Panc1 (cell line): ENCODE measurements around the gene RGS6. TPM values are rescaled to one million over a fixed set of nuclear protein-coding genes. Genes with fewer than 3 reads are reported as not detected.

ENCODE experiments used
- ATAC-seq: fragments of 200-7000 bp; cut with Tn5 transposase; 2 replicates; pipeline ENCODE4 v1.9.1; 2020; ENCODE audit warnings: mild to moderate bottlenecking, moderate library complexity
- BruUV-seq: library from RNA; stranded (reverse); fragments of 400-500 nt; replicated peaks from 2 replicates; lab custom pipeline; 2021; lab: Mats Ljungman, UMichigan
- CTCF ChIA-PET: fragments of 300-600 bp; sonication (Branson Sonifier 250); formaldehyde crosslinking; loops from one replicate; lab custom pipeline; 2022; ENCODE audit warnings: antibody characterized with exemption; lab: Charles Lee
- POLR2A ChIA-PET: fragments of 300-600 bp; sonication (Branson Sonifier 250); formaldehyde crosslinking; loops from one replicate; lab custom pipeline; 2022; ENCODE audit warnings: antibody characterized with exemption; lab: Charles Lee
- DNase-seq: peaks from one replicate; pipeline ENCODE4 v3.0.0-alpha.2; 2010; ENCODE audit warnings: low read depth, low spot score
- H3K27ac ChIP-seq: 2 replicates; pipeline ENCODE4 v1.5.1; 2011; ENCODE audit warnings: mild to moderate bottlenecking, low read length, inconsistent platforms
- H3K27me3 ChIP-seq: fragments of 200-500 bp; sonication (Bioruptor generic); 2 replicates; pipeline ENCODE4 v1.6.0; 2014; ENCODE audit warnings: low read length, inconsistent platforms; ENCODE audit not compliant: control insufficient read depth, insufficient read depth
- H3K36me3 ChIP-seq: fragments of 200-500 bp; sonication (Bioruptor generic); 2 replicates; pipeline ENCODE4 v1.5.1; 2014; ENCODE audit warnings: inconsistent platforms, mild to moderate bottlenecking, low read length, moderate library complexity; ENCODE audit not compliant: control insufficient read depth, insufficient read depth
- H3K4me1 ChIP-seq: 2 replicates; pipeline ENCODE4 v1.5.1; 2011; ENCODE audit warnings: inconsistent platforms, mild to moderate bottlenecking, low read length, moderate library complexity; ENCODE audit not compliant: control insufficient read depth, insufficient read depth
- H3K4me3 ChIP-seq, 2 experiments: 2 replicates each; pipeline ENCODE4 v1.5.1; 2011 to 2012; ENCODE audit warnings: low read depth in 2 of 2, low read length in 2 of 2, mild to moderate bottlenecking in 2 of 2, inconsistent platforms in 1 of 2, moderate library complexity in 1 of 2
- H3K9me3 ChIP-seq: fragments of 200-500 bp; sonication (Bioruptor generic); 2 replicates; pipeline ENCODE4 v1.5.1; 2014; ENCODE audit warnings: low read depth, mild to moderate bottlenecking, inconsistent platforms, low read length, moderate library complexity; ENCODE audit not compliant: control insufficient read depth, insufficient read depth
- CTCF ChIP-seq: fragments of 450-650 bp; IDR thresholded peaks from 2 replicates; pipeline ENCODE4 v1.5.1; 2017; ENCODE audit warnings: mild to moderate bottlenecking
- POLR2AphosphoS5 ChIP-seq: IDR thresholded peaks from 2 replicates; pipeline ENCODE4 v1.6.1; 2012; ENCODE audit warnings: mild to moderate bottlenecking, low read depth, low read length, moderate library complexity
- REST ChIP-seq, 2 experiments: IDR thresholded peaks; 2 replicates each; pipeline ENCODE4 v1.6.1; 2011 to 2012; ENCODE audit warnings: low read depth in 2 of 2, control low read depth in 1 of 2, low read length in 1 of 2, mild to moderate bottlenecking in 1 of 2, moderate library complexity in 1 of 2; ENCODE audit not compliant: insufficient read depth in 1 of 2
- SIN3A ChIP-seq: IDR thresholded peaks from 2 replicates; pipeline ENCODE4 v1.6.1; 2012; ENCODE audit warnings: low read depth, mild to moderate bottlenecking, low read length, moderate library complexity, borderline replicate concordance; ENCODE audit not compliant: insufficient read depth
- TCF7L2 ChIP-seq: IDR thresholded peaks from 2 replicates; pipeline ENCODE4 v1.6.1; 2011; ENCODE audit warnings: mild to moderate bottlenecking, low read depth, low read length, inconsistent platforms
- in situ Hi-C: cut with HindIII; loops from 2 replicates; pipeline ENCODE4 v1.10.0; 2016; ENCODE audit warnings: low sequenced_read_pairs, low pct_unique_long_range_greater_than_20kb
- intact Hi-C: fragments of 100-400 bp; cut with micrococcal nuclease; formaldehyde crosslinking; loops from one replicate; pipeline ENCODE4 v1.10.0; 2022; ENCODE audit not compliant: unreplicated experiment
- total RNA-seq: library from RNA; stranded (reverse); gene quantifications from one replicate; pipeline ENCODE4 v1.2.1, GENCODE V29; 2021; ENCODE audit not compliant: unreplicated experiment

RGS6 gene
- total RNA-seq, 1 experiment from 2014 or later, result not detected

- in situ Hi-C loops, result no loop called here
- Histone ChIP-seq H3K4me1 (no peaks in the 10 kb centered on the region), H3K27me3 (peaks cover 3% of the 10 kb centered on the region), H3K27ac (no peak overlapping the region), H3K4me3 (no peak overlapping the region), H3K9me3 (peaks cover 2% of the 10 kb centered on the region; the same call in 1 of the 2 replicates), H3K36me3 (no peaks in the 10 kb centered on the region)
- no peak for DNase-seq
- no peak for ATAC-seq
- no peak for TF ChIP-seq POLR2AphosphoS5
- TF ChIP-seq REST (IDR thresholded peaks at IDR 0.05; ENCODE audit: insufficient read depth in 1 of 2, low read depth in 2 of 2, low read length in 1 of 2), result no peak
- TF ChIP-seq SIN3A, result no peak
- no TSS peak for BruUV-seq
- POLR2A ChIA-PET, result no interaction called here
- CTCF ChIA-PET, result no interaction called here
- intact Hi-C loops, result no loop called here
These were observed 589.9 kb downstream of the RGS6 start for GRCh38 chr14:72521968-72522741.

GRCh38 chr14:72522847-72523246 lies 590.6 kb downstream of the RGS6 start:
- no peak overlapping the region for H3K27ac ChIP-seq
- intact Hi-C loops, result no loop called here
- POLR2A ChIA-PET, result no interaction called here
- H3K36me3 ChIP-seq, result no peaks in the 10 kb centered on the region
- no peak for ATAC-seq
- TF ChIP-seq TCF7L2 (no peak), SIN3A (no peak), POLR2AphosphoS5 (no peak), REST (IDR thresholded peaks at IDR 0.05; ENCODE audit: insufficient read depth in 1 of 2, low read depth in 2 of 2, low read length in 1 of 2) (no peak), CTCF (no peak)
- DNase-seq, result no peak
- BruUV-seq, result no TSS peak
- no peak overlapping the region for H3K4me3 ChIP-seq
- H3K9me3 ChIP-seq, result peaks cover 2% of the 10 kb centered on the region; the same call in 1 of the 2 replicates
- H3K27me3 ChIP-seq, result peaks cover 3% of the 10 kb centered on the region
- CTCF ChIA-PET, result no interaction called here
- in situ Hi-C loops, result no loop called here
- no peaks in the 10 kb centered on the region for H3K4me1 ChIP-seq
